ENCODE data around the gene WWOX. TPM values are rescaled to one million over a fixed set of nuclear protein-coding genes. Genes with fewer than 3 reads are reported as not detected.

Gene WWOX
- total and polyA plus RNA-seq, 2 of the 4 experiments (the other 2 are of a cell fraction) = 2.7 to 5.4 TPM

- H3K79me1 ChIP-seq (ENCODE audit: low read depth in 1 of 2, low read length in 2 of 2) = no peaks in the 10 kb centered on the region
- H3K9me1 ChIP-seq (ENCODE audit: insufficient read depth, low read length) = no peaks in the 10 kb centered on the region
- H3K14ac ChIP-seq (replicated peaks; ENCODE audit: low read depth, low read length) = no peak overlapping the region
- no peak overlapping the region for H3K23ac ChIP-seq (ENCODE audit: low read depth, low read length)
- no peak overlapping the region for H4K8ac ChIP-seq (ENCODE audit: low read depth in 2 of 2, low read length in 2 of 2)
- POLR2A ChIA-PET (ENCODE audit: unreplicated experiment) = no interaction called here
- dilution Hi-C loops (cut with HindIII; ENCODE audit: low sequenced_read_pairs, unreplicated experiment) (no loop called here), intact Hi-C loops (cut with micrococcal nuclease) (no loop called here), in situ Hi-C loops (cut with MboI; ENCODE audit: low sequenced_read_pairs) (no loop called here)
- ATAC-seq (ENCODE audit: low read depth) (no peak), DNase-seq (no peak)
- no peaks in the 10 kb centered on the region for H4K20me1 ChIP-seq (ENCODE audit: insufficient read depth, low read length)
- no peak overlapping the region for H4K5ac ChIP-seq (ENCODE audit: low read depth, low read length)
- BruUV-seq (replicated peaks) = no TSS peak
- H3K9ac ChIP-seq (ENCODE audit: low read depth, low read length) = no peak overlapping the region
- no peak overlapping the region for H2BK20ac ChIP-seq (ENCODE audit: low read depth, low read length)
- no peaks in the 10 kb centered on the region for H3K4me1 ChIP-seq (ENCODE audit: control insufficient read depth, insufficient read depth, low read length)
- no peak for TF ChIP-seq ELK1 (IDR thresholded peaks at IDR 0.05; ENCODE audit: borderline replicate concordance, low read depth, low read length)
- no peak for TF ChIP-seq MXI1 (IDR thresholded peaks at IDR 0.05; ENCODE audit: borderline replicate concordance, low read depth, low read length)
- TF ChIP-seq POLR2A (IDR thresholded peaks at IDR 0.05; ENCODE audit: low read depth, low read length) = no peak
- no peak for TF ChIP-seq BHLHE40 (IDR thresholded peaks at IDR 0.05; ENCODE audit: low read depth, low read length)
- no peak for TF ChIP-seq USF2 (IDR thresholded peaks at IDR 0.05; ENCODE audit: low read depth, low read length)
- TF ChIP-seq SMC3 (IDR thresholded peaks at IDR 0.05; ENCODE audit: low read depth, low read length) = no peak
- TF ChIP-seq MAFK (IDR thresholded peaks at IDR 0.05; ENCODE audit: low read depth, low read length) = no peak
- CTCF ChIA-PET = no interaction called here
- H2BK5ac ChIP-seq (ENCODE audit: low read depth, low read length, poor library complexity, severe bottlenecking) = no peak overlapping the region
- no peak overlapping the region for H2BK15ac ChIP-seq (ENCODE audit: low read depth, low read length)
- H3K4ac ChIP-seq (ENCODE audit: low read depth, low read length) = no peak overlapping the region
- no peak overlapping the region for H2BK120ac ChIP-seq (ENCODE audit: low read depth, low read length)
- H3K27ac ChIP-seq (ENCODE audit: insufficient read depth, low read length) = no peak overlapping the region
- H2AFZ ChIP-seq (replicated peaks; ENCODE audit: low read length, poor library complexity) = no peak overlapping the region
- no peaks in the 10 kb centered on the region for H3K36me3 ChIP-seq (ENCODE audit: control insufficient read depth, insufficient read depth, low read length)
- no CpG with 5 or more reads among the region's 6 CpGs for WGBS, 2 experiments (ENCODE audit: extremely low coverage in 2 of 2, insufficient read length in 1 of 2)
- no peak overlapping the region for H2AK5ac ChIP-seq (ENCODE audit: low read depth, low read length)
- no peak overlapping the region for H3K18ac ChIP-seq (ENCODE audit: low read depth, low read length)
- H3K27me3 ChIP-seq (ENCODE audit: control insufficient read depth, insufficient read depth, low read length) = no peaks in the 10 kb centered on the region
- no peak overlapping the region for H3K4me3 ChIP-seq (ENCODE audit: insufficient read depth, low read depth, low read length)
- H3K56ac ChIP-seq (ENCODE audit: extremely low read depth, insufficient read depth, low read length) = no peak overlapping the region
- H4K91ac ChIP-seq (ENCODE audit: insufficient read depth, low read depth, low read length) = no peak overlapping the region
- H3K9me3 ChIP-seq (ENCODE audit: control insufficient read depth, insufficient read depth, low read length) = peaks cover 38% of the 10 kb centered on the region
- no peak overlapping the region for H2AK9ac ChIP-seq (replicated peaks; ENCODE audit: low read depth, low read length, poor library complexity)
- H3K4me2 ChIP-seq (ENCODE audit: low read depth, low read length) = no peak overlapping the region
Observed at GRCh38 chr16:78562111-78562510, 462.7 kb downstream of the WWOX start.
